ENCODE data around the gene MSH2. TPM values are rescaled to one million over a fixed set of nuclear protein-coding genes. Genes with fewer than 3 reads are reported as not detected.

MSH2 gene
- total and polyA plus RNA-seq, 4 donors, result 1.6 to 33.3 (median 3.8) TPM

- TF ChIP-seq ZBTB33 (IDR thresholded peaks at IDR 0.05), result no peak
- TF ChIP-seq SP1 (IDR thresholded peaks at IDR 0.05), result no peak
- TF ChIP-seq YY1 (IDR thresholded peaks at IDR 0.05), result no peak
These were observed 118.8 kb downstream of the MSH2 start (continued) for GRCh38 chr2:47521666-47522285.

GRCh38 chr2:47525167-47525566 lies 122.2 kb downstream of the MSH2 start:
- 95% methylated on average over 4 of the region's 4 CpGs for WGBS

GRCh38 chr2:47528455-47528854 lies 125.5 kb downstream of the MSH2 start:
- TF ChIP-seq EGR1 (IDR thresholded peaks at IDR 0.05; ENCODE audit: low read depth in 2 of 2) (no peak), NR2F2 (IDR thresholded peaks at IDR 0.05) (no peak), FOXA2 (IDR thresholded peaks at IDR 0.05) (no peak), MAX (IDR thresholded peaks at IDR 0.05) (no peak), ATF3 (IDR thresholded peaks at IDR 0.05) (no peak), HNF4G (IDR thresholded peaks at IDR 0.05) (no peak), REST (IDR thresholded peaks at IDR 0.05) (no peak), RAD21 (IDR thresholded peaks at IDR 0.05) (no peak), RXRA (IDR thresholded peaks at IDR 0.05) (no peak), FOXA1 (IDR thresholded peaks at IDR 0.05) (no peak), JUND (IDR thresholded peaks at IDR 0.05) (no peak), SP1 (IDR thresholded peaks at IDR 0.05) (no peak), TAF1 (conservative IDR thresholded peaks at IDR 0.05) (no peak), ZBTB33 (IDR thresholded peaks at IDR 0.05) (no peak), HNF4A (conservative IDR thresholded peaks at IDR 0.05) (no peak), GABPA (IDR thresholded peaks at IDR 0.05 in 1 of 2, conservative IDR thresholded peaks at IDR 0.05 in 1 of 2) (no peak)
- no peaks in the 10 kb centered on the region for H3K9me3 ChIP-seq (ENCODE audit: control insufficient read depth in 4 of 4, low read length in 3 of 4)
- H3K4me3 ChIP-seq (ENCODE audit: low read depth in 1 of 3, low read length in 3 of 3), result no peak overlapping the region
- DNase-seq (ENCODE audit: low spot score), result no peak
- no peaks in the 10 kb centered on the region for H3K27me3 ChIP-seq (ENCODE audit: control insufficient read depth in 4 of 4, insufficient read depth in 4 of 4, low read length in 3 of 4)
- H3K27ac ChIP-seq (ENCODE audit: low read depth in 1 of 2, low read length in 2 of 2), result no peak overlapping the region
- no peak overlapping the region for H3K9ac ChIP-seq (ENCODE audit: low read depth in 1 of 2, low read length in 2 of 2)
- H3K4me1 ChIP-seq (ENCODE audit: control insufficient read depth in 4 of 4, insufficient read depth in 4 of 4, low read length in 3 of 4), result no peaks in the 10 kb centered on the region
- H3K36me3 ChIP-seq (ENCODE audit: control insufficient read depth in 4 of 4, insufficient read depth in 3 of 4, low read depth in 1 of 4, low read length in 3 of 4), result no peaks in the 10 kb centered on the region
- 93% methylated on average over 6 of the region's 6 CpGs for WGBS

More at GRCh38 chr2:47525167-47525566, 122.2 kb downstream of the MSH2 start:
- H3K9me3 ChIP-seq (ENCODE audit: control insufficient read depth in 4 of 4, low read length in 3 of 4), result no peaks in the 10 kb centered on the region
- DNase-seq (ENCODE audit: low spot score), result no peak
- H3K4me3 ChIP-seq (ENCODE audit: low read depth in 1 of 3, low read length in 3 of 3), result no peak overlapping the region
- H3K4me1 ChIP-seq (ENCODE audit: control insufficient read depth in 4 of 4, insufficient read depth in 4 of 4, low read length in 3 of 4), result peaks cover 7 to 11% (median 10%) of the 10 kb centered on the region in 4 donors
- H3K36me3 ChIP-seq (ENCODE audit: control insufficient read depth in 4 of 4, insufficient read depth in 3 of 4, low read depth in 1 of 4, low read length in 3 of 4), result no peaks in the 10 kb centered on the region
- H3K27ac ChIP-seq (ENCODE audit: low read depth in 1 of 2, low read length in 2 of 2), result no peak overlapping the region
- no peak for TF ChIP-seq GABPA (IDR thresholded peaks at IDR 0.05 in 1 of 2, conservative IDR thresholded peaks at IDR 0.05 in 1 of 2)
- TF ChIP-seq CTCF (IDR thresholded peaks at IDR 0.05; ENCODE audit: low read depth, low read length, missing input control), result no peak
- no peak for TF ChIP-seq JUND (IDR thresholded peaks at IDR 0.05)
- TF ChIP-seq EGR1 (IDR thresholded peaks at IDR 0.05; ENCODE audit: low read depth in 2 of 2), result no peak
- TF ChIP-seq SP1 (IDR thresholded peaks at IDR 0.05), result no peak
- no peaks in the 10 kb centered on the region for H3K27me3 ChIP-seq (ENCODE audit: control insufficient read depth in 4 of 4, insufficient read depth in 4 of 4, low read length in 3 of 4)
- H3K9ac ChIP-seq (ENCODE audit: low read depth in 1 of 2, low read length in 2 of 2), result no peak overlapping the region
